ENCODE data around the gene OSBPL10.

- TF ChIP-seq CTCF (IDR thresholded peaks at IDR 0.05), result no peak
- TF ChIP-seq POLR2A (IDR thresholded peaks at IDR 0.05), result no peak
These were observed 148.5 kb downstream of the OSBPL10 start for GRCh38 chr3:31832551-31832950.

All from lower leg skin (tissue), 3 donors.